Measurements from ENCODE around the gene HSCB.
"Not testable (repeated sequence)": the region's sequence is repeated elsewhere in the genome, so short reads cannot be mapped to it uniquely, and the experiment has no call there.

HSCB gene

DNA sequence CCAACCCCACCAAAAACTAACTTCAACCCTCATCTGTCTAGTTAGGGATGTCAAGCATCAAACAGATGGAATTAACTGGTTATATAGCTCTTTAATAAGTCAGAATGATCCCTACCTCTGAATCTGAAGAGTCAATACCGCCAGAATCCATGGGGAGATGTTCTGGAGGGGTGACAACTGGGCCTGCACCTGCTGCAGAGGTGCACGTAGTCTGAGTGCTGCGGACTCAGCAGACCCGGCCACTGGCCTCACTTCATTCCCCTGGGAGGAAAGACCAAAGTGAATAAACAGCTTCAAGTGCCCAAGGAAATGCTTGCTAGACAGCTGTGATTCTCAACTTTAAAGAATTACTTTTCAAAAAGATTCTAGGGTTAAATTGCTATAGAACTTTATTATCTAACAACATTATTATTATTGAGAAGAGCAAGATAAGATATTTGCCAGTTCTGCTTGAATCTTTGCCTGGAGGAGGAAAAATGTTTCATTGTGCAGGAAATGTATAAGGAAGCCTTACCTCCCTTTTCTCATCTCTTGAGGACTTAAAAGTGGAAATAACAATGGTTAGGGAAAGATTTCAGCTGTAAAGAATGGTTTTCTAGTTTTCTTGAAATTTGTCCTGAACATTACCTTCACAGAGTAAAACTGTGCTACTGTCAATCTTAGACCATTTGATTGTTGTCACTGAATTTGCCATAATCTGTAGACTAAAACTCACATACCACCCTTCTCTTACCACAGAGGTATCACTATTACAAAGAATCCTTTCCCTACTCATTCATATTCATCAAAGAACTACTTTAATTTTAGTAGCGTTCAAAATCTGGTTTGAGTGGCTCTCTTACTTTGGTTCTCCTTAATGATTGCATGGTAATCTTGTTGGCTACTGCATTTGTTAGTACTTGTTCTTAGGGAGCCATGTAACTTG lies 54.4 kb downstream of the HSCB start:
- Histone ChIP-seq H3K4me3 (ENCODE audit: low read length) (no peak overlapping the region), H3K9me3 (ENCODE audit: control insufficient read depth, low read length) (no peaks in the 10 kb centered on the region), H3K9ac (ENCODE audit: low read length) (peak overlapping the region; percentile 10), H3K27me3 (ENCODE audit: control insufficient read depth, insufficient read depth, low read length) (no peaks in the 10 kb centered on the region), H3K4me1 (ENCODE audit: control insufficient read depth, insufficient read depth, low read length) (peaks cover 27% of the 10 kb centered on the region), H3K36me3 (ENCODE audit: control insufficient read depth, insufficient read depth, low read length) (peaks cover 31% of the 10 kb centered on the region)

- Histone ChIP-seq H3K4me3 (ENCODE audit: low read length) (peak overlapping the region; percentile 94), H3K4me1 (ENCODE audit: control insufficient read depth, insufficient read depth, low read length) (peaks cover 43% of the 10 kb centered on the region), H3K9me3 (ENCODE audit: control insufficient read depth, low read length) (no peaks in the 10 kb centered on the region), H3K36me3 (ENCODE audit: control insufficient read depth, insufficient read depth, low read length) (peaks cover 28% of the 10 kb centered on the region), H3K27me3 (ENCODE audit: control insufficient read depth, insufficient read depth, low read length) (no peaks in the 10 kb centered on the region), H3K9ac (ENCODE audit: low read length) (peak overlapping the region; percentile 100)
Measured at GRCh38 chr22:28798810-28799605, 57.2 kb downstream of the HSCB start.

GRCh38 chr22:28799606-28800307 lies 57.9 kb downstream of the HSCB start:
- H3K4me1 ChIP-seq (ENCODE audit: control insufficient read depth, insufficient read depth, low read length) = peaks cover 43% of the 10 kb centered on the region
- peak overlapping the region; percentile 94 for H3K4me3 ChIP-seq (ENCODE audit: low read length)
- no peaks in the 10 kb centered on the region for H3K27me3 ChIP-seq (ENCODE audit: control insufficient read depth, insufficient read depth, low read length)
- H3K9ac ChIP-seq (ENCODE audit: low read length) = peak overlapping the region; percentile 100
- peaks cover 26% of the 10 kb centered on the region for H3K36me3 ChIP-seq (ENCODE audit: control insufficient read depth, insufficient read depth, low read length)
- H3K9me3 ChIP-seq (ENCODE audit: control insufficient read depth, low read length) = no peaks in the 10 kb centered on the region

DNA sequence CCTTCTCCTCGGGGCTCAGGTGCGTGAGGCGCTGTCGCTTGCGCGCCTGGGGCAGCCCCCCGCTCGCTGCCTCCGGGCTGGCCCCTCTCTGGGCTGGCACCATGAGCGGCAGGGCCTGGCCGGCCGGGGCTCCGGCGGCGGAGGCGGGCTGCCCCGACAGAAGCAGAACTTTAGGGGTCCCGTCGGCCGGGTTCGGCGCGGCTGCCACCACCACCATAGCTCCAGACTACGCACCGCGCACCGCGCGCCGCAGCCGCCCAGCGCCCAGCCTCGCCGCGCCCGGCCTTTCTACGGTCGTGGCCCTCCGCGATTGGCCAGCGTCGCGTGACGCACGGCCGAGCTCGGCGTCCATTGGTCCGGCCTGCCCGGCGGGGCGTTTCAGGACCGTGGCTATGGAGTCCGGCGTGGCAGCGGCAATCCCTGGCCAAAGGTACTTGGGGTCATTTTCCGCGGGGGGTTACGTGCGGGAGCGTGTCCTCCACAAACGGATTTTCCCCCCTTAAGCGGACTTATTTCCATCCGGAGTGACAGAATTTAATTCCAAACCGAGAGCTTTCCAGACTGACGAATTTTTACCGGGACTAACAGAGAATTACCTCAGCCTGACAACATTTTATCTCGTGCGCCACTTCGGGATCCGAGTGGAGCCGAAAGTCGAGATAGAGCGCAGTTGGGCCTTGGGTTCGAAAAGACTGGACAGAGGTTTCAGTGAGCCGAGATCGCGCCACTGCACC lies 58.6 kb downstream of the HSCB start, which contains the start of gene XBP1:
Gene XBP1, minus strand, starts transcription at position 262 of the 734 bp plus-strand sequence.
- Histone ChIP-seq H3K9me3 (ENCODE audit: control insufficient read depth, low read length) (no peaks in the 10 kb centered on the region), H3K9ac (ENCODE audit: low read length) (peak within 1 kb of the TSS; percentile 100), H3K27me3 (ENCODE audit: control insufficient read depth, insufficient read depth, low read length) (no peaks in the 10 kb centered on the region), H3K36me3 (ENCODE audit: control insufficient read depth, insufficient read depth, low read length) (peaks cover 21% of the 10 kb centered on the region), H3K4me1 (ENCODE audit: control insufficient read depth, insufficient read depth, low read length) (peaks cover 36% of the 10 kb centered on the region), H3K4me3 (ENCODE audit: low read length) (peak within 1 kb of the TSS; percentile 94)

DNA sequence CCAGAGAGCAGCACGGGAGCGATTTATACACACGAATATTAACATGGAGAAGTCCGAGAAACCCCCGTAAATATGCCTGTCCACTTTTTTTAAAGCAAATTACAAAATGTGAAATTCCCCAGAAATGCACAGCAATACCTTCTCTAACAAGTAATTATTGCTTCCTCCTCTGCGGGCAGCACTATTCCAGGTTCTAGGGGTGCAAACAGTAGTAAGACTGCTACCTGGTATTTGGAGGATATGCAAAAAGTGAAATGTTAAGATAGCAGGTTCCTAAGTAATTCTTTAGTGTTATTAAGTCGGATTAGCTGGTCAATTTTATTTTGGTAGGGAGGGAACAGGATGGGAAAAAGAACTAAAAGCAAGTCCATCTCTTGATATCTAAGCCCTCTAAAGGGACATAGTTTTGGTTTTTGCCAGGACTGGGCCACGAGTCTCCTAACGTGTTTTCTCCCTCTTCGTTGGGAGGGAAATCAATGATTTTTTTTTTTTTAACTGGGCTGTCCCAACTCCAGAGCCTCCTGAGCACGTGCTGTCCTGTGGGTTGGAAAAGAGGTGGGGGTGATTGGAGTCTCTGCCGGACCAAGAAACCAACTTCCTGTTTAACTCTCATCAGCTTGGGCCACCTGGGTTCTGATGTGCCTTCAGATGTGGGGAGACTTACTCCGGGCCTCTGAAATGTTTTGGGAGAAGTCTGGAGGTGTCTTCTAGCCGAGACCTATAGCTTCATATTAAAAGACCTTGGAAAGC lies 60.2 kb downstream of the HSCB start:
- no peaks in the 10 kb centered on the region for H3K27me3 ChIP-seq (ENCODE audit: control insufficient read depth, insufficient read depth, low read length)
- no peak overlapping the region for H3K4me3 ChIP-seq (ENCODE audit: low read length)
- peak overlapping the region; percentile 100 for H3K9ac ChIP-seq (ENCODE audit: low read length)
- no peaks in the 10 kb centered on the region for H3K9me3 ChIP-seq (ENCODE audit: control insufficient read depth, low read length)
- H3K36me3 ChIP-seq (ENCODE audit: control insufficient read depth, insufficient read depth, low read length) = peaks cover 6% of the 10 kb centered on the region
- peaks cover 20% of the 10 kb centered on the region for H3K4me1 ChIP-seq (ENCODE audit: control insufficient read depth, insufficient read depth, low read length)

- peak overlapping the region; percentile 100 for H3K9ac ChIP-seq (ENCODE audit: low read length)
- H3K4me3 ChIP-seq (ENCODE audit: low read length) = no peak overlapping the region
- no peaks in the 10 kb centered on the region for H3K27me3 ChIP-seq (ENCODE audit: control insufficient read depth, insufficient read depth, low read length)
- H3K36me3 ChIP-seq (ENCODE audit: control insufficient read depth, insufficient read depth, low read length) = peaks cover 5% of the 10 kb centered on the region
- H3K4me1 ChIP-seq (ENCODE audit: control insufficient read depth, insufficient read depth, low read length) = peaks cover 16% of the 10 kb centered on the region
- H3K9me3 ChIP-seq (ENCODE audit: control insufficient read depth, low read length) = no peaks in the 10 kb centered on the region
Measured at GRCh38 chr22:28802595-28803123, 60.8 kb downstream of the HSCB start.

DNA sequence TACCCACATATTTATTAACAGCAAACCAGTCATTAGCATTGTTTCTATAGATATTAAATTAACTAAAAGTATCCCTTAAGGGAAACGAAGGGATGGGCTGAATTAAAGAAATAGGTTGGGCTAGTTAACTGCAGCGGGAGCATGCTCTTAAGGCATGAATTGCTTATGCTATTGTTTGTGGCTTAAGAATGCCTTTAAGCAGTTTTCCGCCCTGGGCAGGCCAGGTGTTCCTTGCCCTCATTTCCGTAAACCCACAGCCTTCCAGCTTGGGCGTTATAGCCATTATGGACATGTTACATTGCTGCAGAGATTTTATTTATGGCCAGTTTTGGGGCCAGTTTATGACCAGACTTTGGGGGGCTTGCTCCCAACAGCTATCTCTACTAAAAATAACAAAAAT lies 63.6 kb downstream of the HSCB start:
- H3K4me1 ChIP-seq (ENCODE audit: control insufficient read depth, insufficient read depth, low read length) = peaks cover 32% of the 10 kb centered on the region
- H3K27me3 ChIP-seq (ENCODE audit: control insufficient read depth, insufficient read depth, low read length); H3K9me3 ChIP-seq (ENCODE audit: control insufficient read depth, low read length); H3K9ac ChIP-seq (ENCODE audit: low read length); H3K4me3 ChIP-seq (ENCODE audit: low read length); H3K36me3 ChIP-seq (ENCODE audit: control insufficient read depth, insufficient read depth, low read length): not testable (repeated sequence)

All from mucosa of stomach (tissue), 1 donor.